Measurements from ENCODE around the gene RPL38.

Gene RPL38

DNA sequence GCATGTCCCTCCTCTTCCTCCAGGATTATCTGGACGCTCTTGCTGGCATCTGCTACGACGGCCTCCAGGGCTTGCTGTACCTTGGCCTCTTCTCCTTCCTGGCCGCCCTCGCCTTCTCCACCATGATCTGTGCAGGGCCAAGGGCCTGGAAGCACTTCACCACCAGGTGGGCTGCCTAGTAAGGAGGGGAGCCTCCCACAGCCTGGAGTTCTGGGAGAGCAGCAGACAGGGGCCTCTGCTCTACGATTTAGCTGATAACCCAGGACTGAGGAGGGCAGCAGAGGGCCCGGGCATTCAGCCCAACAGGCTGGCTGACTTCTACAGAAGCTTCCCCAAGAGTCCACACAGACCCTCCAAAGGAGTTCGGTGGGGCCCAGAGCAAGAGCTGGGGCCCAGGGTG is 48.7 kb downstream of the RPL38 start:
- DNase-seq: no peak

- no peak for DNase-seq
Observed at GRCh38 chr17:74253036-74253435, 49.6 kb downstream of the RPL38 start.

DNA sequence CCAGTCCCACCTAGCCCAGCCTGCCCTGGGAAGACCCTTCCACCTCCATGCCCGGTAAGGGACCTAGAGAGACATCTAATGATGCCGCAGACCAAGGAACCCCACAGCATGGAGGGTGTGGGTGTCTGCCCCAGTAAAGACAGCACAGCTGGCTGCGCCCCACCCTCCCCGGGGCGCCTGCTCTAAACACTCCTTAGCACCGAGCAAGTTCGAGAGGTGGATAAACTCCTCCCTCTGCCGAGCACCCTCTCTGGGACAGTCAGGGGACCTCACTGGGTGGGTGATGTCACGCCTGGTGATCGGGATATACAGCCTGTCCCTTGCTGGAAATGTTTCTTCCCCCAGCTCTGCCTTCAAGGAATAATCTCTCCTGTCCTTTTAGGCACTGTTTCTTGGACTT is 53.8 kb downstream of the RPL38 start:
- no peak for DNase-seq

GRCh38 chr17:74259667-74260524 is 56.4 kb downstream of the RPL38 start:
- DNase-seq: no peak
